Measurements from ENCODE around the gene TMEM154.

The TMEM154 gene, protein sequence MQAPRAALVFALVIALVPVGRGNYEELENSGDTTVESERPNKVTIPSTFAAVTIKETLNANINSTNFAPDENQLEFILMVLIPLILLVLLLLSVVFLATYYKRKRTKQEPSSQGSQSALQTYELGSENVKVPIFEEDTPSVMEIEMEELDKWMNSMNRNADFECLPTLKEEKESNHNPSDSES

DNA sequence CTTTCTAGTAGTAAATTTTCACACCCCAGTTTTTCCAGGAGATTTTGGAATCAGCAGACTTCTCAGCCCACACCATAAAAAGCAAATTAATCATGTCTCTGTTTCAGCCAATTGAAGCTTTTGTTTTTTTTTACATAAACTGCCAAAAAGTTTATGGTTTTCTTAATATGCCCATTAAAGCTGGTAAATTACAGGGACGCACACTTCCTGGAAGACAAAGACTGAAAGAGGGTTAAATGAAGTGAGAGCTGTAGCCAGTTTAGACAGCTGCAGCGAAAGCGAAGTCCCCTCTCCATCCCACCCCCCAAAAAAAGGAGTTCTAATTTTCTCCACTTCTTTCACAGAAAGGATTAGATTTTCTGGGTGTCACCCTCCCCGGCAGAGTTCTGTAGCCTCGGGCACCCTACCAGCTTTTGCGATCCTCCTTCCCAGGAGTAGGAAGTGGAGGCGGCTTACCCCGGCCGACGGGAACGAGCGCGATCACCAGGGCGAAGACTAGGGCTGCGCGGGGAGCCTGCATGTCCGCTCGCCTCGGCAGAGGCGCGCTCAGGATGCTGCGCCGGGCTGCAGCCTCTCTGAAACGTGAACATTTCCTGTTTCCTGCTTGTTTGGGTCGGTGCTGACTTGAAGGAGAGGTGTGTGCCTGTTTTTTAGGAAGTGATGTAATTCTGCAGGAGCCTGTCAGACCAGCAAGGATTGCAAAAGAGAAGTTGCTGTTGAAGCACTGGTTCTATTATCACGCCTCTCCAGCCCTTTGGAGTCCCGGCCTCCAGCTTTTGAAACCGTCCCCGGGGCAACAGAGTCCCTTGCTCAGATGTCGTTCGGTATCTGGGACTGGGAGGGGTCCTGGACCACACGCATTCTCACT lies at the start of gene TMEM154:
Gene TMEM154 (minus strand): TSS at position 584 of the 868 bp plus-strand sequence. CDS start 64 bp downstream, at position 520.
- Mint-ChIP-seq H3K36me3 (ENCODE audit: low read depth) (no peaks in the 10 kb centered on the region), H3K4me1 (ENCODE audit: low read depth) (peaks cover 38% of the 10 kb centered on the region), H3K9me3 (no peaks in the 10 kb centered on the region), H3K4me3 (peak within 1 kb of the TSS; percentile 82), H3K27ac (peak within 1 kb of the TSS; percentile 86), H3K27me3 (no peaks in the 10 kb centered on the region)
- intact Hi-C loops (cut with micrococcal nuclease) = loop anchor here (10.0 kb wide), 1 partner anchor 55 kb away; no protein-coding TSS in a partner anchor

DNA sequence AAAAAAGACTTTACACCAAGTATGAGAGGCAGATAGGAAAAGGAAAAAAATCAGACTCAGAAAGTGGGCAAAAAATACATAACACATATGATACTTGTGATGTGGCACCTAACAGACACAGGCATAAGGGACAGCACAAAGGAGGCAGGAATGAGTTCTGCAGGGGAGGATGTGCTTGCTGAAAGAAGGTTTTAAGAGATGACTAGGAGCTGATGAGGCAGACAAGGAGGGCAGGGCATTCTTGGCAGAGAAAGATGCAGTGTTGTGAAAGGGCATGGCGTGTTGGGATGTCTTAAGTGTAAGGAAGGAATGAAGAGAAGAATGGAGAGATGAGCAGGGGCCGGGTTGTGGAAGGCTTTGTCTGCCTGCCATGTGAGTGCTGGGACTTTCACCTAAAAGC lies 49.7 kb upstream of the TMEM154 start:
- Mint-ChIP-seq H3K27ac (no peak overlapping the region), H3K4me1 (ENCODE audit: low read depth) (peaks cover 19% of the 10 kb centered on the region), H3K36me3 (ENCODE audit: low read depth) (no peaks in the 10 kb centered on the region), H3K27me3 (no peaks in the 10 kb centered on the region), H3K9me3 (no peaks in the 10 kb centered on the region), H3K4me3 (no peak overlapping the region)
- intact Hi-C loops (cut with micrococcal nuclease) = no loop called here

DNA sequence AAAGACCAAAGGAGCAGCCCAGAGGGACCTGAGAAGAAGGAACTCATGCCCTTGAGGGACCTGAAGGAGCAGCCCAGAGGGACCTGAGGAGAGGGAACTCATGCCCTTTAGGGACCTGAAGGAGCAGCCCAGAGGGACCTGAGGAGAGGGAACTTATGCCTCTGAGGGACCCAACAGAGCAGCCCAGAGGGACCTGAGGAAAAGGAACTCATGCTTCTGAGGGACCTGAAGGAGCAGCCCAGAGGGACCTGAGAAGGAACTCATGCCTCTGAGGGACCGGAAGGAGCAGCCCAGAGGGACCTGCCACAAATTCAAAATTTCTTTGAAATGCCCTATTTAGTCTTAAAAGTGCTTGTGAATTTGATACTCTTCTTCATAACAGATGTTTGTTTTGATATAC lies 48.5 kb upstream of the TMEM154 start:
- no peaks in the 10 kb centered on the region for H3K36me3 Mint-ChIP-seq (ENCODE audit: low read depth)
- H3K4me3 Mint-ChIP-seq = no peak overlapping the region
- no peaks in the 10 kb centered on the region for H3K27me3 Mint-ChIP-seq
- intact Hi-C loops (cut with micrococcal nuclease) = no loop called here
- H3K4me1 Mint-ChIP-seq (ENCODE audit: low read depth) = peaks cover 9% of the 10 kb centered on the region
- H3K9me3 Mint-ChIP-seq = no peaks in the 10 kb centered on the region
- peak overlapping the region; percentile 1 for H3K27ac Mint-ChIP-seq

DNA sequence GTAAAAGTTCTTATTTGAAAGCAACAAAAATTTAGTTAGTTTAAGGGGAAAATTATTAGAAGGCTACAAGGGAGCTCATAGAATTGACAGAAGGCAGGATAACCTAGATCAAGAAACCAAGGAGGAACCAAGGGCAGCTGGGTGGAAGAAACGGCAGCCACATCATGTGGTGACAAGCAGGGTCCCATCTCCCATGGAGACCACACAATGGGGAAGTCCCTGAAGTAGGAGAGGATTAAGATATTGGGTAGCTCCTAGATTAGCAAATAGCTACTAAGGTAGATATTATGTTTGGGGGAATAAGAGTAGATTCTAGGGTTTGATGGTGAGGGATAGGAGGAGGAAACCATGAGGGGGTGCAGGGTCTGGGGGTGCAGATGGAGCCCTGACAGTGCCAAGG lies 48.0 kb upstream of the TMEM154 start:
- Mint-ChIP-seq H3K27ac (peak overlapping the region; percentile 1), H3K4me3 (no peak overlapping the region)

DNA sequence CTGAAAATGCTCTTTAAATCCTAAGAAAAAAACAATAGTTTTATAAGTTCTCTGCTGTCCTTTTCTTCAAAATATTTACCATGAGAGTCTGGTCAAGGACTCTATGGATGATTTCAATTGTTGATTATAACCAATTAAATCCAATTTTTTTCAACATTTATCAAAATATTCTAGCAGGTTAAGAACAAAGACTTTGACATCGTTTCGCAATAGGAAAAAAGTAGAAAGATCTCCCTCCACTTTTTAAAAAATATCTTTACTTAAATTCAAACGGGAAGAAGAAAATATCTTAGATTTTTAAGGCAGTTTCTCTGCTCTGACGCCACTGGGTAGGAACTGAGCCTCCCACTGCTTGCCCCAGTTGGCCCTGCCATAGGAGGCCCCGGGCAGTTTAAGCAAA lies 44.7 kb upstream of the TMEM154 start:
- Mint-ChIP-seq H3K4me1 (ENCODE audit: low read depth) (peaks cover 9% of the 10 kb centered on the region), H3K9me3 (peaks cover 5% of the 10 kb centered on the region), H3K27me3 (no peaks in the 10 kb centered on the region), H3K4me3 (no peak overlapping the region), H3K36me3 (ENCODE audit: low read depth) (no peaks in the 10 kb centered on the region), H3K27ac (no peak overlapping the region)
- intact Hi-C loops (cut with micrococcal nuclease) = no loop called here

More for the DNA sequence above, 48.0 kb upstream of the TMEM154 start:
- intact Hi-C loops (cut with micrococcal nuclease) = no loop called here
- Mint-ChIP-seq H3K4me1 (ENCODE audit: low read depth) (peaks cover 9% of the 10 kb centered on the region), H3K27me3 (no peaks in the 10 kb centered on the region), H3K36me3 (ENCODE audit: low read depth) (no peaks in the 10 kb centered on the region), H3K9me3 (peaks cover 5% of the 10 kb centered on the region)

DNA sequence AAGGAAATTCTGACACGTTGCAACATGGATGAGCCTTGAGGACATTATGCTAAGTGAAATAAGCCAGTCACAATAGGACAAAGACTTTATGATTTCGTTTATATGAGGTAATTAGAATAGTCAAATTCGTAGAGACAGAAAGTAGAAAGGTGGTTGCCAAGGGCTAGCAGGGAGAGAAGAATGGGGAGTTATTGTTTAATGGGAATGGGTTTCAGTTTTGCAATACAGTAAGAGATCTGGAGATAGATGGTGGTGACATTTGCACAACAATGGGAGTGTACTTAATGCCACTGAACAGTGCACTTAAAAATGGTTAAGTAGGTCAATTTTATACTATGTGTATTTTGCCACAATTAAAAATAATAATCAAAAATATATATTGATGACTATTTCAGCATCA lies 43.4 kb upstream of the TMEM154 start:
- Mint-ChIP-seq H3K4me1 (ENCODE audit: low read depth) (peaks cover 9% of the 10 kb centered on the region), H3K4me3 (no peak overlapping the region), H3K27me3 (no peaks in the 10 kb centered on the region), H3K36me3 (ENCODE audit: low read depth) (no peaks in the 10 kb centered on the region), H3K27ac (no peak overlapping the region), H3K9me3 (peaks cover 5% of the 10 kb centered on the region)
- intact Hi-C loops (cut with micrococcal nuclease) = no loop called here

DNA sequence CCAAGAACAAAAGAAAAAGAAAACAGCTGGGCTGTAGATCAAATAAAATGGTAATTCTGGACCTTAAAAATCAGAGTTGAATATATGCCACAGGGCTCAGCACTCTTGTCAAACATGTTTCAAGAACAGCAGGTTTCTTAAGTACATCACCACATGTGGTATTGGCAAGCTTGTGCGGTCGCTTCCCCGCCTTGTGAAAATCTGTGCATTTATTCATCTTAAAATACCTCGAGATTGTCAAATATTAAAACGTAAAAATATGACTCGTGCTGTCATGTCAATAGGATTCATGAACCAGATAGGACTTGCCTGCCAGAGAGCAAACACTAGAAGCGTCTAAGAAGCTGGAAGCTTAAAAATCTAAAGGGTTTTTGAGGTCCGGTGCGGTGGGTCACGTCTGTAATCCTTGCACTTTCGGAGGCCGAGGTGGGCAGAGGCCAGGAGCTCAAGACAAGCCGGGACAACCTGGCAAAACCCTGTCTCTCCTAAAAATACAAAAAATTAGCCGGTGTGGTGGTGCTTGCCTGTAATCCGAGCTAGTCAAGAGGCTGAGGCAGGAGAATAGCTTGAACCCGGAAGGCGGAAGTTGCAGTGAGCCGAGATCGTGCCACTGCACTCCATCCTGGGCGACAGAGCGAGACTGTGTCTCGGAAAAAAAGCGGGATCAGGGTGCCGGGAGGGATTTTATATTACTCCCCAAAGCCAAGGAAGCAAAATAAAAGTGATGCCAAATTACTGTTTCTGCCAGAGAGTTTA lies 40.2 kb upstream of the TMEM154 start:
- H3K36me3 Mint-ChIP-seq (ENCODE audit: low read depth) = no peaks in the 10 kb centered on the region
- H3K27me3 Mint-ChIP-seq = no peaks in the 10 kb centered on the region
- H3K4me1 Mint-ChIP-seq (ENCODE audit: low read depth) = no peaks in the 10 kb centered on the region
- peaks cover 22% of the 10 kb centered on the region for H3K9me3 Mint-ChIP-seq
- no peak overlapping the region for H3K27ac Mint-ChIP-seq
- H3K4me3 Mint-ChIP-seq = no peak overlapping the region
- intact Hi-C loops (cut with micrococcal nuclease) = no loop called here

DNA sequence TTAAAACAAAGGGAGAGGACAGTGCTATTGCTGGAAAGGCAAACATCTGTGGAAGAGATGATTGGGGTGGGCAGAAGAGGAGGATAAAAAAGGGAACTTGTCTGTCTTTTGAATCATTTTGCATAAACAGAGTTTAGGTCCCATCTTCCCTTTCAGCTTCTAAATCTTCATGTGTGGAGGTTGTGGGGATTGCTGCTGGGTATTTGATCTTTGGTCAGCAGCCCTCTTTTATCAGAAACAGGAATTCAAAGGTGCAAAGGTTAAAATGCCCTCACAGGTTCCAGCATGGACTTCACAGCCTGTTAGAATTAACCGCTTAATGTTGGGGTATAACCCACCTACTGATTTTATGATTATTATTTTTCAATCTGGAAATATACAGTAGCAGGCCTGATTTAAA lies 39.5 kb upstream of the TMEM154 start:
- Mint-ChIP-seq H3K9me3 (peaks cover 29% of the 10 kb centered on the region), H3K36me3 (ENCODE audit: low read depth) (no peaks in the 10 kb centered on the region), H3K4me1 (ENCODE audit: low read depth) (no peaks in the 10 kb centered on the region), H3K27me3 (no peaks in the 10 kb centered on the region), H3K4me3 (no peak overlapping the region), H3K27ac (no peak overlapping the region)
- intact Hi-C loops (cut with micrococcal nuclease) = no loop called here

DNA sequence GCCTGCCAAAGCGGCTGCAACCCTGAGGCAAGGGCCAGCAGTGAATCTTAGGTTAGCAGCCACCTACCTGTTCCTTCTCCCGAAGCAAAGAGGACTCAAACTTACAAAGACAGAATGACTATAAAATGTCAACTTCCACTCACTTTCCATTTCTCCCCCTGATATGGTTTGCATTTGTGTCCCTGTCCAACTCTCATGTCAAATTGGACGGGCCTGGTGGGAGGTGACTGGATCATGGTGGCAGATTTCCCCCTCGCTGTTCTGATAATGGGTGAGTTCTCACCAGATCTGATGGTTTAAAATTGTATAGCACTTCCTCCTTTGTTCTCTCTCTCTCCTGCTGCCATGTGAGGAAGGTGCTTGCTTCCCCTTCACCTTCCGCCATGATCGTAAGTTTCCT lies 35.3 kb upstream of the TMEM154 start:
- Mint-ChIP-seq H3K36me3 (ENCODE audit: low read depth) (no peaks in the 10 kb centered on the region), H3K27ac (no peak overlapping the region), H3K4me3 (no peak overlapping the region), H3K27me3 (peaks cover 1% of the 10 kb centered on the region), H3K4me1 (ENCODE audit: low read depth) (no peaks in the 10 kb centered on the region), H3K9me3 (peaks cover 23% of the 10 kb centered on the region)
- intact Hi-C loops (cut with micrococcal nuclease) = no loop called here

DNA sequence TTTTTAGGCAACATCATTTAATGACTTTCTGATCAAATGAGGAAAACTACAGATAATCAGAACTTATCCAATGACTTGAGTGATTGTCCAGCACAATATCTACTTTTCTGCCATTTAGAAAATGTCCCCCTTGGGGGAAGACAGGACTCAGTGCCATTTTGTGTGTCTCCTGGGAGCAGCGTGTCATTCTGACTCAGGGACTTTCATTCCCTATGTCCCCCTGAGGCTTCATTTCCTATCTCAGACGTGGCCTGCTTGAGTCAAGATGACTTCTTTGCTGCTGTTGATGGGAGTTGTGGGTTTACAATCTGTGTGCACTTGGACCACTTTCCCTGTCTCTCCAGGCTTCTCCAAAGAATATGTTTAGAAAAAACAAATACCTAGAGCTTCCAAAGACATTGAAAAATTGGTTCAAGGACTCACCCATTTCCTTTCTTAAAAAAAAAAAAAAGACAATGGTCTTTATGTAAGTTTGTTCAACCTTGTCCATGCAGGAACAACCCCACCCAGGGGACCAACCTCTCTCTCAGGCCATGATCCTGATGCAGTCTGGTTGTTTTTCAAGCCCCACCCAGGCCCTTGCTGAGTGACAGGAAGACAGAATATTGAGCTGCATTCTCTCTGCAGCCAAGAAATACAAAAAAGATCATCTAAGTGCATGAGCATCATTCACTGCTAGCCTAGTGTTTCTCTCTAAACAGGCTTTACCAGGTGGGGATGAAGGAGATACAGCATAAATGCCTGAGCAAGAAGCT lies 34.3 kb upstream of the TMEM154 start:
- intact Hi-C loops (cut with micrococcal nuclease) = no loop called here
- Mint-ChIP-seq H3K4me1 (ENCODE audit: low read depth) (no peaks in the 10 kb centered on the region), H3K4me3 (no peak overlapping the region), H3K36me3 (ENCODE audit: low read depth) (no peaks in the 10 kb centered on the region), H3K27me3 (peaks cover 1% of the 10 kb centered on the region), H3K27ac (no peak overlapping the region), H3K9me3 (peaks cover 23% of the 10 kb centered on the region)

DNA sequence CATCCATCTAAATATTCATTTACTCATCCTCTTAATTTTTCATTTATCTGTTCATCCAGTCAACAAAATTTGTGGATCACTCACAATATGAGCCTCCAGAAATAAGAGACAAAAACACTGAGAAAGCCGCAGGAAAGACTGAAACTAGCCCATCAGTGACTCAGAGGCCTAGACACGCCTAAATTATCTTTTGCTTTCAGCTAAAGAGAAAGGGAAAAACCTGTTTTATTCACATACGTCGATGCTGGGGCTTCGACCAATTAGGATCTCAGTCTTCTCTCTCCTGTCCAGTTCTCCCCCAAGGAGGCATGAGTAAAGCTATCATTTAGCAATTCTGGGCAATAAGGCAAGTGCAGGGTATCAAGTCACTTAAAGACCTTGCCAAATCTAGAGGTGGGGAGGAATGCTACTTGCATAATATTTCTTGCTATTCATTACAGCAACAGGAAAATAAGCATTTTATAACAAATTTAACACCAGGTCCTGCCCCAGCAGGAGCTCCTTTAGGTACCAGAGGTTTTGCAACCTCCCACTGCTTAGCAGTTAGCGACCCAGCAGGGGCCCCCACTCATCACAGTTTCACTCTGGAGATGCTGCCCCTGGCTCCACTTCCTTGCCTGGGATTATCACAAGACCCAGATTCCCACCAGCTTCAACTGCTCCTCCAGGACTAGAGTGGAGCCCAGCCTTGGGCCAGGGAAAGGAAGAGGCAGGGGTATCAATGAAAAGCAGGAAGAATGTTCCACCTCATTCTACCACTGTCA lies 30.1 kb upstream of the TMEM154 start:
- intact Hi-C loops (cut with micrococcal nuclease) = loop anchor here (10.0 kb wide), 1 partner anchor 65 kb away; no protein-coding TSS in a partner anchor
- Mint-ChIP-seq H3K9me3 (peaks cover 11% of the 10 kb centered on the region), H3K27ac (no peak overlapping the region), H3K4me3 (no peak overlapping the region), H3K27me3 (peaks cover 3% of the 10 kb centered on the region), H3K4me1 (ENCODE audit: low read depth) (peaks cover 9% of the 10 kb centered on the region), H3K36me3 (ENCODE audit: low read depth) (no peaks in the 10 kb centered on the region)

DNA sequence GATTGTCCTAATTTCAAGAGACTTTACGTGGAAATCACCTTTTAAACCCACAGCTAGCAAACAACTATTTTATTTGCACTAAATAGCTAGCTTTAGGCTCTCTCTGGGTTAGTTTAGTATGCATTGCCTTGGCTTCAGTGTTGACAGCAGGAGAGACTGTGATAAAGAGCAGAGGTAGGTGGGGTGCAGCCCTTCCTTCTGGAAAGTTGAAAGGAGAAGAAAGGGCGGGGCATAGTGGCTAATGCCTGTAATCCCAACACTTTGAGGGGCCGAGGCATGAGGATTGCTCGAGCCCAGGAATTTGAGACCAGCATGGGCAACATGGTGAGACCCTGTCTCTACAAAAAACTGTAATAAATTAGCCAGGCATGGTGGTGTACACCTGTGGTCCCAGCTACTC lies 29.0 kb upstream of the TMEM154 start:
- H3K9me3 Mint-ChIP-seq = peaks cover 12% of the 10 kb centered on the region
- no peaks in the 10 kb centered on the region for H3K36me3 Mint-ChIP-seq (ENCODE audit: low read depth)
- no peak overlapping the region for H3K27ac Mint-ChIP-seq
- no peak overlapping the region for H3K4me3 Mint-ChIP-seq
- H3K4me1 Mint-ChIP-seq (ENCODE audit: low read depth) = peaks cover 9% of the 10 kb centered on the region
- intact Hi-C loops (cut with micrococcal nuclease) = loop anchor here (10.0 kb wide), 1 partner anchor 64 kb away; no protein-coding TSS in a partner anchor
- peaks cover 3% of the 10 kb centered on the region for H3K27me3 Mint-ChIP-seq

DNA sequence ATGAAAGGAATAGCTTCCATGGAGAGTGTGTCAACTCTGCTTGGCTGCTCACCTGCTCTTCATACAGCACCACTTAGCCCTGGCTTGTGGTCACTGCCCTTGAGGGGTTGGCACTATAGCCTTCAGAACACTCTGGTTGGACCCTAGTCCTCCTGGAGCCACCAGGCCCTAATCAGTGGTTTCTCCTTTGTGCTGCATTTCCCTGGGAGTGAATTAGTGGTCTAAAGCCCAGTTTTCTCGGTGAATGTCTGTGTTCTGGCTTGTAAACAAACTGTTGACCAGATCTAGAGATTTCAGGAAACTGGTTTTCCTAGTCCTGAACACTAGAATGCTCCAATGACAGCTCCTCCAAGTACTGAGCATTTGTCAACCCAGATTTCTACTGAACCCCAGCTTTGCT lies 28.6 kb upstream of the TMEM154 start:
- no peak overlapping the region for H3K27ac Mint-ChIP-seq
- H3K4me3 Mint-ChIP-seq = no peak overlapping the region
- intact Hi-C loops (cut with micrococcal nuclease) = loop anchor here (10.0 kb wide), 1 partner anchor 64 kb away; no protein-coding TSS in a partner anchor
- peaks cover 3% of the 10 kb centered on the region for H3K27me3 Mint-ChIP-seq
- peaks cover 12% of the 10 kb centered on the region for H3K9me3 Mint-ChIP-seq
- H3K4me1 Mint-ChIP-seq (ENCODE audit: low read depth) = peaks cover 9% of the 10 kb centered on the region
- no peaks in the 10 kb centered on the region for H3K36me3 Mint-ChIP-seq (ENCODE audit: low read depth)
